GM06990 (cell line): ENCODE data around the gene CDIP1.

Experiments used
- DNase-seq: peaks from one replicate; pipeline ENCODE4 v3.0.0-alpha.2; 2011; ENCODE audit not compliant: insufficient read length; ENCODE audit errors: extremely low read depth
- H3K27me3 ChIP-seq: replicated peaks from 2 replicates; pipeline ENCODE4 v1.6.0; 2011; ENCODE audit warnings: low read length; ENCODE audit not compliant: control insufficient read depth, insufficient read depth
- H3K36me3 ChIP-seq: 2 replicates; pipeline ENCODE4 v1.5.1; 2011; ENCODE audit warnings: low read length; ENCODE audit not compliant: control insufficient read depth, insufficient read depth
- H3K4me3 ChIP-seq: replicated peaks from 2 replicates; pipeline ENCODE4 v1.5.1; 2011; ENCODE audit warnings: low read depth, mild to moderate bottlenecking, control low read depth, low read length
- TF ChIP-seq, protein P1 (sequence below): IDR thresholded peaks from 2 replicates; pipeline ENCODE4 v1.5.1; 2011; ENCODE audit warnings: low read length, control low read depth, mild to moderate bottlenecking, inconsistent platforms; ENCODE audit not compliant: insufficient read depth, poor library complexity, severe bottlenecking

The CDIP1 gene

DNA sequence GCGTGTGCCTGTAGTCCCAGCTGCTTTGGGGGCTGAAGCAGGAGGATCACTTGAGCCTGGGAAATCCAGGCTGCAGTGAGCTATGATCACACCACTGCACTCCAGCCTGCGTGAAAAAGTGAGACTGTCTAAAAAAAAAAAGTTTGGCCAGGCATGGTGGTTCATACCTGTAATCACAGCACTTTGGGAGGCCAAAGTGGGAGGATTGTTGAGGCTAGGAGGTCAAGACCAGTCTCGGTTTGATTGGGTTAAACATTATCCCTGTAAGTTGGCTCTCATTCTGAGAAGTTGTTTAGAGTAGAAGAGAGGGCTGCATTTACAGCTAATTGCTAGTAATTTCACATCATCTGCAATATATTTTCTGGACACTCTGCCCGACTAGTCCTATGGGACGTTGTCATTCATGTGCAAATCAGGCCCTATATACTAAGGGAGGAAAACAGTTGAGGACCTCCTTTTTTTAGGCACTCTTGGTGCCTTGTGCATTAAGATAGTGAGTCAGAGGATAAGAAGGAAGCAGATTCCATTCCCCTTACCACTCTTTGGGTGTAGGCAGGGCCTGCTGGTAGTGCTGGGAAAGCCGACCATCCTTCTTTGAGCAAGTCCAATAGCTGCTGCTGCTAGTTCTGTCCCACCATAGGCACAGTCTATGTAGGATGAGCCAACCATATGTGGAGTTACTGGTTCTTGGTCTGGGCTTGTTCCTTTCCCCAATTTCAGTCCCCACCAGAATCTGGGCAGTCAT, 43.7 kb downstream of the CDIP1 start:
- DNase-seq, result no peak
- no peak overlapping the region for H3K4me3 ChIP-seq
- H3K36me3 ChIP-seq, result peaks cover 1% of the 10 kb centered on the region; the same call in 1 of the 2 replicates
- H3K27me3 ChIP-seq, result no peaks in the 10 kb centered on the region
- TF ChIP-seq, protein P1, sequence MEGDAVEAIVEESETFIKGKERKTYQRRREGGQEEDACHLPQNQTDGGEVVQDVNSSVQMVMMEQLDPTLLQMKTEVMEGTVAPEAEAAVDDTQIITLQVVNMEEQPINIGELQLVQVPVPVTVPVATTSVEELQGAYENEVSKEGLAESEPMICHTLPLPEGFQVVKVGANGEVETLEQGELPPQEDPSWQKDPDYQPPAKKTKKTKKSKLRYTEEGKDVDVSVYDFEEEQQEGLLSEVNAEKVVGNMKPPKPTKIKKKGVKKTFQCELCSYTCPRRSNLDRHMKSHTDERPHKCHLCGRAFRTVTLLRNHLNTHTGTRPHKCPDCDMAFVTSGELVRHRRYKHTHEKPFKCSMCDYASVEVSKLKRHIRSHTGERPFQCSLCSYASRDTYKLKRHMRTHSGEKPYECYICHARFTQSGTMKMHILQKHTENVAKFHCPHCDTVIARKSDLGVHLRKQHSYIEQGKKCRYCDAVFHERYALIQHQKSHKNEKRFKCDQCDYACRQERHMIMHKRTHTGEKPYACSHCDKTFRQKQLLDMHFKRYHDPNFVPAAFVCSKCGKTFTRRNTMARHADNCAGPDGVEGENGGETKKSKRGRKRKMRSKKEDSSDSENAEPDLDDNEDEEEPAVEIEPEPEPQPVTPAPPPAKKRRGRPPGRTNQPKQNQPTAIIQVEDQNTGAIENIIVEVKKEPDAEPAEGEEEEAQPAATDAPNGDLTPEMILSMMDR, result no peak

DNA sequence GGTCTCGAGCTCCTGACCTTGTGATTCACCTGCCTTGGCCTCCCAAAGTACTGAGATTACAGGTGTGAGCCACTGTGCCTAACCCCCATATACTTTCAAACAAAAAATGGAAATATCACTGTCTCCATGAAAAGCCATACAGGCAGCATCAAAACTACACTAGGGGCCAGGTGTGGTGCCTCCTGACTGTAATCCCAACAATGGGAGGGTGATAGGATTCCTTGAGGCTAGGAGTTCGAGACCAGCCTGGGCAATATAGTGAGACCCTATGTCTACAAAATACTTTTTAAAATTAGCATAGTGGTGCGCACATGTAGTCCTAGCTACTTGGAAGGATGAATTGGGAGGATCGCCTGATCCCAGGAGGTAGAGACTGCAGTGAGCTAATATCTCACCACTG, 46.7 kb downstream of the CDIP1 start:
- no peak for DNase-seq
- H3K36me3 ChIP-seq, result no peaks in the 10 kb centered on the region; the same call in 1 of the 2 replicates
- H3K27me3 ChIP-seq, result no peaks in the 10 kb centered on the region
- TF ChIP-seq, protein P1, result no peak
- H3K4me3 ChIP-seq, result no peak overlapping the region

- TF ChIP-seq, protein P1, result no peak
- no peaks in the 10 kb centered on the region for H3K27me3 ChIP-seq
- H3K36me3 ChIP-seq, result peaks cover 5% of the 10 kb centered on the region; the same call in 1 of the 2 replicates
- DNase-seq, result no peak
- no peak overlapping the region for H3K4me3 ChIP-seq
These were observed 49.5 kb downstream of the CDIP1 start for GRCh38 chr16:4489030-4489429.

GRCh38 chr16:4488499-4488967, 50.0 kb downstream of the CDIP1 start:
- Histone ChIP-seq H3K4me3 (no peak overlapping the region), H3K27me3 (no peaks in the 10 kb centered on the region), H3K36me3 (peaks cover 5% of the 10 kb centered on the region; the same call in 1 of the 2 replicates)
- TF ChIP-seq, protein P1, result no peak
- DNase-seq, result no peak

- Histone ChIP-seq H3K4me3 (no peak overlapping the region), H3K27me3 (no peaks in the 10 kb centered on the region), H3K36me3 (peaks cover 5% of the 10 kb centered on the region; the same call in 1 of the 2 replicates)
- DNase-seq, result no peak
- TF ChIP-seq, protein P1, result no peak
These were observed 50.5 kb downstream of the CDIP1 start for GRCh38 chr16:4487955-4488498.
